ENCODE data around the gene PRAC1.

The PRAC1 gene

GRCh38 chr17:48751733-48752398 lies 29.5 kb upstream of the PRAC1 start:
- TF ChIP-seq CTCF (conservative IDR thresholded peaks at IDR 0.05; ENCODE audit: low read length) = no peak
- no peak overlapping the region for H3K4me3 ChIP-seq (ENCODE audit: low read length)

GRCh38 chr17:48751172-48751571 lies 28.9 kb upstream of the PRAC1 start:
- TF ChIP-seq CTCF (conservative IDR thresholded peaks at IDR 0.05; ENCODE audit: low read length) = no peak
- DNase-seq (ENCODE audit: low read depth) = no peak

More at GRCh38 chr17:48751733-48752398, 29.5 kb upstream of the PRAC1 start:
- DNase-seq (ENCODE audit: low read depth) = no peak

GRCh38 chr17:48749621-48750553 lies 27.6 kb upstream of the PRAC1 start:
- no peak for DNase-seq (ENCODE audit: low read depth)
- H3K4me3 ChIP-seq (ENCODE audit: low read length) = no peak overlapping the region
- no peak for TF ChIP-seq CTCF (conservative IDR thresholded peaks at IDR 0.05; ENCODE audit: low read length)

More at GRCh38 chr17:48751172-48751571, 28.9 kb upstream of the PRAC1 start:
- H3K4me3 ChIP-seq (ENCODE audit: low read length) = no peak overlapping the region

GRCh38 chr17:48748718-48749566 lies 26.6 kb upstream of the PRAC1 start:
- TF ChIP-seq CTCF (conservative IDR thresholded peaks at IDR 0.05; ENCODE audit: low read length) = no peak
- no peak overlapping the region for H3K4me3 ChIP-seq (ENCODE audit: low read length)

GRCh38 chr17:48747445-48748363 lies 25.4 kb upstream of the PRAC1 start:
- no peak overlapping the region for H3K4me3 ChIP-seq (ENCODE audit: low read length)
- no peak for DNase-seq (ENCODE audit: low read depth)

More at GRCh38 chr17:48748718-48749566, 26.6 kb upstream of the PRAC1 start:
- no peak for DNase-seq (ENCODE audit: low read depth)

More at GRCh38 chr17:48747445-48748363, 25.4 kb upstream of the PRAC1 start:
- no peak for TF ChIP-seq CTCF (conservative IDR thresholded peaks at IDR 0.05; ENCODE audit: low read length)
